Measurements from ENCODE around the gene PTPRA. TPM values are rescaled to one million over a fixed set of nuclear protein-coding genes. Genes with fewer than 3 reads are reported as not detected.

Gene PTPRA
- total RNA-seq, 1 experiment from 2014 or later, result 47.2 TPM

- TF ChIP-seq HMGXB4 (CRISPR knock-in tag; IDR thresholded peaks at IDR 0.05) (no peak), FOXP1 (CRISPR knock-in tag; IDR thresholded peaks at IDR 0.05; ENCODE audit: borderline replicate concordance) (no peak), CREM (CRISPR knock-in tag; IDR thresholded peaks at IDR 0.05) (no peak), E2F4 (CRISPR knock-in tag; IDR thresholded peaks at IDR 0.05; ENCODE audit: borderline replicate concordance, low read depth) (no peak)
- Mint-ChIP-seq H3K27me3 (ENCODE audit: low read depth) (peaks cover 27% of the 10 kb centered on the region), H3K4me1 (peaks cover 8% of the 10 kb centered on the region), H3K27ac (no peak overlapping the region), H3K36me3 (peaks cover 11% of the 10 kb centered on the region), H3K4me3 (peak overlapping the region; percentile 66), H3K9me3 (peaks cover 5% of the 10 kb centered on the region)
- POLR2A ChIA-PET, result no interaction called here
- DNase-seq (ENCODE audit: low spot score) (no peak), ATAC-seq (no peak)
- CTCF ChIA-PET, result interaction anchor here (0.9 to 2.0 kb wide), 4 partner anchors 9 to 39 kb away, joined by 3 to 10 read pairs (median 4); partner anchors contain the start of genes CPXM1 and TMEM239
Measured at GRCh38 chr20:2839732-2840137, 33.5 kb upstream of the PTPRA start.

- H3K4me3 Mint-ChIP-seq, result peak within 1 kb of the TSS; percentile 75
- ATAC-seq, result peak; percentile 92
- H3K9me3 Mint-ChIP-seq, result peaks cover 5% of the 10 kb centered on the region
- DNase-seq (ENCODE audit: low spot score), result peak; percentile 81
- ChIA-PET POLR2A (interaction anchor here (0.6 kb wide), 1 partner anchor 257 kb away, joined by 7 read pairs; no protein-coding TSS in a partner anchor), CTCF (interaction anchor here (0.9 to 2.0 kb wide), 5 partner anchors 8 to 84 kb away, joined by 3 to 10 read pairs (median 4); partner anchors contain the start of genes CPXM1 and TMEM239)
- no peak within 1 kb of the TSS for H3K27ac Mint-ChIP-seq
- peaks cover 11% of the 10 kb centered on the region for H3K36me3 Mint-ChIP-seq
- H3K4me1 Mint-ChIP-seq, result peaks cover 8% of the 10 kb centered on the region
- H3K27me3 Mint-ChIP-seq (ENCODE audit: low read depth), result peaks cover 27% of the 10 kb centered on the region
- TF ChIP-seq, protein P1, sequence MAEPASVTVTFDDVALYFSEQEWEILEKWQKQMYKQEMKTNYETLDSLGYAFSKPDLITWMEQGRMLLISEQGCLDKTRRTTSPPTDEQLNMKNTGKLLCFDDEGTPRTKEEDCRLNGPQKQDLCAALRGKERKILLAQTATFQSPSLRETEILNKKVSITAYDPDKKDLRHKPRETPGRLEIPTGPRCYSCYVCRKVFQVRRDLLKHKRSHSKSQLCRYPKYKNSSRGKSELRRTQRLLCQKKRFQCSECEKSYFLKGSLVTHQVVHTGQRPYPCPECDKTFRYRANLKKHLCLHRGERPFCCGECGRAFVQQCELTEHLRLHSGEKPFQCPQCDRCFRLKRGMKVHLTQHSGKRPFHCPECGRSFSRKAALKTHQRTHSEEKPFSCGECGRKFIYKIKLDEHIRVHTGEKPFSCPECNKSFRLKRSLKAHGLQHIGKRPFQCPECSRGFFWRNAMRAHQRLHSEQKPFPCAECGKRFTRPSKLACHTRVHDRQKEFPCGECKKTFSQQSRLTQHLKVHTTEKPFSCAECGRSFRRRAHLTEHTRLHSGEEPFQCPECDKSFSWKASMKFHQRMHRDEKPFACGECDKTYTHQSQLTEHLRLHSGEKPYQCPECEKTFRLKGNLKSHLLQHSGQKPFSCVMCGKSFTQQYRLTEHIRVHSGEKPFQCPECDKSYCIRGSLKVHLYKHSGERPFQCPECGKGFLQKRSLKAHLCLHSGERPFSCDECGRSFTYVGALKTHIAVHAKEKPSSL (CRISPR knock-in tag; conservative IDR thresholded peaks at IDR 0.05), result no peak
- no peak for TF ChIP-seq TEAD4 (CRISPR knock-in tag; IDR thresholded peaks at IDR 0.05)
- TF ChIP-seq, protein P2, sequence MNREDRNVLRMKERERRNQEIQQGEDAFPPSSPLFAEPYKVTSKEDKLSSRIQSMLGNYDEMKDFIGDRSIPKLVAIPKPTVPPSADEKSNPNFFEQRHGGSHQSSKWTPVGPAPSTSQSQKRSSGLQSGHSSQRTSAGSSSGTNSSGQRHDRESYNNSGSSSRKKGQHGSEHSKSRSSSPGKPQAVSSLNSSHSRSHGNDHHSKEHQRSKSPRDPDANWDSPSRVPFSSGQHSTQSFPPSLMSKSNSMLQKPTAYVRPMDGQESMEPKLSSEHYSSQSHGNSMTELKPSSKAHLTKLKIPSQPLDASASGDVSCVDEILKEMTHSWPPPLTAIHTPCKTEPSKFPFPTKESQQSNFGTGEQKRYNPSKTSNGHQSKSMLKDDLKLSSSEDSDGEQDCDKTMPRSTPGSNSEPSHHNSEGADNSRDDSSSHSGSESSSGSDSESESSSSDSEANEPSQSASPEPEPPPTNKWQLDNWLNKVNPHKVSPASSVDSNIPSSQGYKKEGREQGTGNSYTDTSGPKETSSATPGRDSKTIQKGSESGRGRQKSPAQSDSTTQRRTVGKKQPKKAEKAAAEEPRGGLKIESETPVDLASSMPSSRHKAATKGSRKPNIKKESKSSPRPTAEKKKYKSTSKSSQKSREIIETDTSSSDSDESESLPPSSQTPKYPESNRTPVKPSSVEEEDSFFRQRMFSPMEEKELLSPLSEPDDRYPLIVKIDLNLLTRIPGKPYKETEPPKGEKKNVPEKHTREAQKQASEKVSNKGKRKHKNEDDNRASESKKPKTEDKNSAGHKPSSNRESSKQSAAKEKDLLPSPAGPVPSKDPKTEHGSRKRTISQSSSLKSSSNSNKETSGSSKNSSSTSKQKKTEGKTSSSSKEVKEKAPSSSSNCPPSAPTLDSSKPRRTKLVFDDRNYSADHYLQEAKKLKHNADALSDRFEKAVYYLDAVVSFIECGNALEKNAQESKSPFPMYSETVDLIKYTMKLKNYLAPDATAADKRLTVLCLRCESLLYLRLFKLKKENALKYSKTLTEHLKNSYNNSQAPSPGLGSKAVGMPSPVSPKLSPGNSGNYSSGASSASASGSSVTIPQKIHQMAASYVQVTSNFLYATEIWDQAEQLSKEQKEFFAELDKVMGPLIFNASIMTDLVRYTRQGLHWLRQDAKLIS (CRISPR knock-in tag; IDR thresholded peaks at IDR 0.05; ENCODE audit: borderline replicate concordance), result no peak
- peak; percentile 59 for TF ChIP-seq NR1H2 (CRISPR knock-in tag; IDR thresholded peaks at IDR 0.05)
- TF ChIP-seq, protein P3, sequence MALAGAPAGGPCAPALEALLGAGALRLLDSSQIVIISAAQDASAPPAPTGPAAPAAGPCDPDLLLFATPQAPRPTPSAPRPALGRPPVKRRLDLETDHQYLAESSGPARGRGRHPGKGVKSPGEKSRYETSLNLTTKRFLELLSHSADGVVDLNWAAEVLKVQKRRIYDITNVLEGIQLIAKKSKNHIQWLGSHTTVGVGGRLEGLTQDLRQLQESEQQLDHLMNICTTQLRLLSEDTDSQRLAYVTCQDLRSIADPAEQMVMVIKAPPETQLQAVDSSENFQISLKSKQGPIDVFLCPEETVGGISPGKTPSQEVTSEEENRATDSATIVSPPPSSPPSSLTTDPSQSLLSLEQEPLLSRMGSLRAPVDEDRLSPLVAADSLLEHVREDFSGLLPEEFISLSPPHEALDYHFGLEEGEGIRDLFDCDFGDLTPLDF (CRISPR knock-in tag; IDR thresholded peaks at IDR 0.05), result no peak
- peak; percentile 71 for TF ChIP-seq ZNF138 (CRISPR knock-in tag; conservative IDR thresholded peaks at IDR 0.05)
- no peak; the same call in 1 of the 2 replicates for TF ChIP-seq SMAD3 (CRISPR knock-in tag; IDR thresholded peaks at IDR 0.05; ENCODE audit: borderline replicate concordance)
- TF ChIP-seq RORB (CRISPR knock-in tag; IDR thresholded peaks at IDR 0.05), result no peak
- peak; percentile 85 for TF ChIP-seq ETV6 (CRISPR knock-in tag; IDR thresholded peaks at IDR 0.05)
- TF ChIP-seq, protein P4, sequence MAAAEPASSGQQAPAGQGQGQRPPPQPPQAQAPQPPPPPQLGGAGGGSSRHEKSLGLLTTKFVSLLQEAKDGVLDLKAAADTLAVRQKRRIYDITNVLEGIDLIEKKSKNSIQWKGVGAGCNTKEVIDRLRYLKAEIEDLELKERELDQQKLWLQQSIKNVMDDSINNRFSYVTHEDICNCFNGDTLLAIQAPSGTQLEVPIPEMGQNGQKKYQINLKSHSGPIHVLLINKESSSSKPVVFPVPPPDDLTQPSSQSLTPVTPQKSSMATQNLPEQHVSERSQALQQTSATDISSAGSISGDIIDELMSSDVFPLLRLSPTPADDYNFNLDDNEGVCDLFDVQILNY (CRISPR knock-in tag; IDR thresholded peaks at IDR 0.05), result peak; percentile 81
- TF ChIP-seq, protein P5, sequence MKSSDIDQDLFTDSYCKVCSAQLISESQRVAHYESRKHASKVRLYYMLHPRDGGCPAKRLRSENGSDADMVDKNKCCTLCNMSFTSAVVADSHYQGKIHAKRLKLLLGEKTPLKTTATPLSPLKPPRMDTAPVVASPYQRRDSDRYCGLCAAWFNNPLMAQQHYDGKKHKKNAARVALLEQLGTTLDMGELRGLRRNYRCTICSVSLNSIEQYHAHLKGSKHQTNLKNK (CRISPR knock-in tag; IDR thresholded peaks at IDR 0.05), result no peak
- no peak for TF ChIP-seq MXD4 (CRISPR knock-in tag; IDR thresholded peaks at IDR 0.05; ENCODE audit: borderline replicate concordance)
- TF ChIP-seq, protein P6, sequence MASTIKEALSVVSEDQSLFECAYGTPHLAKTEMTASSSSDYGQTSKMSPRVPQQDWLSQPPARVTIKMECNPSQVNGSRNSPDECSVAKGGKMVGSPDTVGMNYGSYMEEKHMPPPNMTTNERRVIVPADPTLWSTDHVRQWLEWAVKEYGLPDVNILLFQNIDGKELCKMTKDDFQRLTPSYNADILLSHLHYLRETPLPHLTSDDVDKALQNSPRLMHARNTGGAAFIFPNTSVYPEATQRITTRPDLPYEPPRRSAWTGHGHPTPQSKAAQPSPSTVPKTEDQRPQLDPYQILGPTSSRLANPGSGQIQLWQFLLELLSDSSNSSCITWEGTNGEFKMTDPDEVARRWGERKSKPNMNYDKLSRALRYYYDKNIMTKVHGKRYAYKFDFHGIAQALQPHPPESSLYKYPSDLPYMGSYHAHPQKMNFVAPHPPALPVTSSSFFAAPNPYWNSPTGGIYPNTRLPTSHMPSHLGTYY (CRISPR knock-in tag; IDR thresholded peaks at IDR 0.05), result no peak
- TF ChIP-seq, protein P7, sequence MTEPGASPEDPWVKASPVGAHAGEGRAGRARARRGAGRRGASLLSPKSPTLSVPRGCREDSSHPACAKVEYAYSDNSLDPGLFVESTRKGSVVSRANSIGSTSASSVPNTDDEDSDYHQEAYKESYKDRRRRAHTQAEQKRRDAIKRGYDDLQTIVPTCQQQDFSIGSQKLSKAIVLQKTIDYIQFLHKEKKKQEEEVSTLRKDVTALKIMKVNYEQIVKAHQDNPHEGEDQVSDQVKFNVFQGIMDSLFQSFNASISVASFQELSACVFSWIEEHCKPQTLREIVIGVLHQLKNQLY (CRISPR knock-in tag; IDR thresholded peaks at IDR 0.05), result no peak
- TF ChIP-seq TEAD1 (CRISPR knock-in tag; IDR thresholded peaks at IDR 0.05), result peak; percentile 91
Measured at GRCh38 chr20:2840138-2840966, 32.9 kb upstream of the PTPRA start, which contains the start of the genes PCED1A and VPS16. Gene PCED1A, minus strand, starts transcription at chr20:2840655. Its CDS starts 743 bp downstream, at chr20:2839912. Gene VPS16, plus strand, starts transcription at chr20:2840745. Its CDS starts 30 bp downstream, at chr20:2840775.

Data from WTC11 (cell line).